ENCODE data around the gene RUFY1. TPM values are rescaled to one million over a fixed set of nuclear protein-coding genes. Genes with fewer than 3 reads are reported as not detected.

RUFY1 gene
- total and polyA plus RNA-seq, 9 of the 15 experiments (the other 6 are each of a cell fraction or from before 2014, with no cell fraction given), result 5.0 to 41.7 (median 29.6) TPM

DNA sequence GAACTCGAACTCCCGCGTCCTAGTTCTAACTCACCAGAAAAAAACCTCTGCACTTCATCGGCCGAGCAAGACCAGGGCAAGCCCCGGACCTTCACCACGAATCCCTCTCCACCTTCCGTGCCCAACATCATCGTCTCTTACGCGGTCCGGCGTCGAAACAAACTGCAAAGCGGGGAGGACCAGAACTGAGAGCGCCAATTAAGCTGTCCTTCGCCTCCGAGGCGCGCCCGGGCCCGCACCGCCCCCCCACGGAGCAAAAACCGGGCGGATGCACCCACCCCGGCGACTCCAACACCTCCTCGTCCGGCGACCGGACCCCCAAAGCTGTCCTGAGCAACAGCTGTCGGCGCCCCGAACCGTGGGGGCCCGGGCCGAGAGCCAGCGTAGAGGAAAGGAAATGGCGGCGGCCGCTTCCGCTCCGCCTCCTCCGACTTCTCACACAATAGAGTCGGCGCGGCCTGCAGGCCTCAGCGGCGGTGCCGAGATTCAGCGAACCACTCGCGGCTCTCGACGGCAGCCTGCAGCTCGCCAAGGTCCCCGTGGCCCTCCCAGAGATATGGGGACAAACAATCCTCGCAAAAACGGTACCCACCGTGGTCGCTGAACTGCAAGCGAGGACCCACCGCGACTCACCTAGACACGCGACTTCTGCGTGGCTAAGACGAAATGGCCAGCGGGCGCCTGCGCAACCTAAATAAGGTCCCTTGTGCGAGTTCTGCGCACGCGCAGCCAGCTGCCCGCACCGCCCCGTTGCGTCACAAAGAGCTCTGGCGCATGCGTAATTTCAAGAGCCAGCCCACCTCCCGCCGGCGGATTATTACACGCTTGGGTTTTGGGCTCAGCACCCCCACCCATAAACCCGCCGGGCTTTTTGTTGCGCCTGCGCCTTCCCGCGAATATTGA lies 72.9 kb downstream of the RUFY1 start, which contains the start of gene HNRNPH1 (continued):
- TF ChIP-seq, protein P1, sequence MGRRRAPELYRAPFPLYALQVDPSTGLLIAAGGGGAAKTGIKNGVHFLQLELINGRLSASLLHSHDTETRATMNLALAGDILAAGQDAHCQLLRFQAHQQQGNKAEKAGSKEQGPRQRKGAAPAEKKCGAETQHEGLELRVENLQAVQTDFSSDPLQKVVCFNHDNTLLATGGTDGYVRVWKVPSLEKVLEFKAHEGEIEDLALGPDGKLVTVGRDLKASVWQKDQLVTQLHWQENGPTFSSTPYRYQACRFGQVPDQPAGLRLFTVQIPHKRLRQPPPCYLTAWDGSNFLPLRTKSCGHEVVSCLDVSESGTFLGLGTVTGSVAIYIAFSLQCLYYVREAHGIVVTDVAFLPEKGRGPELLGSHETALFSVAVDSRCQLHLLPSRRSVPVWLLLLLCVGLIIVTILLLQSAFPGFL (CRISPR knock-in tag; IDR thresholded peaks at IDR 0.05), result 0 out of 2 replicates have a peak, but pooled peaks have one; percentile 98
- TF ChIP-seq XRCC5 (IDR thresholded peaks at IDR 0.05; ENCODE audit: low read depth, low read length), result peak; percentile 55
- TF ChIP-seq ZNF134 (CRISPR knock-in tag; conservative IDR thresholded peaks at IDR 0.05), result no peak
- no peak for TF ChIP-seq IFI16 (CRISPR knock-in tag; IDR thresholded peaks at IDR 0.05)
- no peak for TF ChIP-seq SREBF1 (IDR thresholded peaks at IDR 0.05; ENCODE audit: borderline replicate concordance, low read depth, low read length)
- TF ChIP-seq FUS (optimal IDR thresholded peaks at IDR 0.05; ENCODE audit: low read depth, low read length), result peak; percentile 95
- no peak for TF ChIP-seq ZNF253 (CRISPR knock-in tag; conservative IDR thresholded peaks at IDR 0.05)
- no peak for TF ChIP-seq PHTF2 (CRISPR knock-in tag; IDR thresholded peaks at IDR 0.05)
- TF ChIP-seq, protein P2, sequence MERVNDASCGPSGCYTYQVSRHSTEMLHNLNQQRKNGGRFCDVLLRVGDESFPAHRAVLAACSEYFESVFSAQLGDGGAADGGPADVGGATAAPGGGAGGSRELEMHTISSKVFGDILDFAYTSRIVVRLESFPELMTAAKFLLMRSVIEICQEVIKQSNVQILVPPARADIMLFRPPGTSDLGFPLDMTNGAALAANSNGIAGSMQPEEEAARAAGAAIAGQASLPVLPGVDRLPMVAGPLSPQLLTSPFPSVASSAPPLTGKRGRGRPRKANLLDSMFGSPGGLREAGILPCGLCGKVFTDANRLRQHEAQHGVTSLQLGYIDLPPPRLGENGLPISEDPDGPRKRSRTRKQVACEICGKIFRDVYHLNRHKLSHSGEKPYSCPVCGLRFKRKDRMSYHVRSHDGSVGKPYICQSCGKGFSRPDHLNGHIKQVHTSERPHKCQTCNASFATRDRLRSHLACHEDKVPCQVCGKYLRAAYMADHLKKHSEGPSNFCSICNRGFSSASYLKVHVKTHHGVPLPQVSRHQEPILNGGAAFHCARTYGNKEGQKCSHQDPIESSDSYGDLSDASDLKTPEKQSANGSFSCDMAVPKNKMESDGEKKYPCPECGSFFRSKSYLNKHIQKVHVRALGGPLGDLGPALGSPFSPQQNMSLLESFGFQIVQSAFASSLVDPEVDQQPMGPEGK (CRISPR knock-in tag; IDR thresholded peaks at IDR 0.05; ENCODE audit: borderline replicate concordance), result 0 out of 2 replicates have a peak, but pooled peaks have one; percentile 15
- no peak for TF ChIP-seq ZNF184 (CRISPR knock-in tag; IDR thresholded peaks at IDR 0.05)
- TF ChIP-seq ZSCAN32 (CRISPR knock-in tag; IDR thresholded peaks at IDR 0.05), result peak; percentile 38; the same call in 1 of the 2 replicates
- no peak for TF ChIP-seq NELFE (IDR thresholded peaks at IDR 0.05; ENCODE audit: insufficient read depth, insufficient read length)
- TF ChIP-seq ZNF75A (CRISPR knock-in tag; IDR thresholded peaks at IDR 0.05), result 0 out of 2 replicates have a peak, but pooled peaks have one; percentile 12
- TF ChIP-seq HMG20A (CRISPR knock-in tag; conservative IDR thresholded peaks at IDR 0.05), result no peak
- TF ChIP-seq MYC (IDR thresholded peaks at IDR 0.05; ENCODE audit: low read depth, low read length), result peak; percentile 87
- peak; percentile 94 for TF ChIP-seq MYC (CRISPR knock-in tag; IDR thresholded peaks at IDR 0.05; ENCODE audit: borderline replicate concordance, low read depth)
- TF ChIP-seq ZNF785 (CRISPR knock-in tag; IDR thresholded peaks at IDR 0.05), result no peak
- TF ChIP-seq, protein P3, sequence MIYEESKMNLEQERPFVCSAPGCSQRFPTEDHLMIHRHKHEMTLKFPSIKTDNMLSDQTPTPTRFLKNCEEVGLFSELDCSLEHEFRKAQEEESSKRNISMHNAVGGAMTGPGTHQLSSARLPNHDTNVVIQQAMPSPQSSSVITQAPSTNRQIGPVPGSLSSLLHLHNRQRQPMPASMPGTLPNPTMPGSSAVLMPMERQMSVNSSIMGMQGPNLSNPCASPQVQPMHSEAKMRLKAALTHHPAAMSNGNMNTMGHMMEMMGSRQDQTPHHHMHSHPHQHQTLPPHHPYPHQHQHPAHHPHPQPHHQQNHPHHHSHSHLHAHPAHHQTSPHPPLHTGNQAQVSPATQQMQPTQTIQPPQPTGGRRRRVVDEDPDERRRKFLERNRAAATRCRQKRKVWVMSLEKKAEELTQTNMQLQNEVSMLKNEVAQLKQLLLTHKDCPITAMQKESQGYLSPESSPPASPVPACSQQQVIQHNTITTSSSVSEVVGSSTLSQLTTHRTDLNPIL (CRISPR knock-in tag; IDR thresholded peaks at IDR 0.05), result no peak
- peak; percentile 89 for TF ChIP-seq MTA3 (IDR thresholded peaks at IDR 0.05; ENCODE audit: borderline replicate concordance)
- peak; percentile 12 for TF ChIP-seq ERF (CRISPR knock-in tag; IDR thresholded peaks at IDR 0.05)
- TF ChIP-seq ZNF707 (CRISPR knock-in tag; conservative IDR thresholded peaks at IDR 0.05), result no peak
- peak; percentile 19 for TF ChIP-seq SIRT6 (IDR thresholded peaks at IDR 0.05; ENCODE audit: low read depth, low read length)
- TF ChIP-seq SAFB (IDR thresholded peaks at IDR 0.05; ENCODE audit: borderline replicate concordance, low read depth, low read length), result peak; percentile 60; the same call in 1 of the 2 replicates
- TF ChIP-seq ZNF764 (CRISPR knock-in tag; IDR thresholded peaks at IDR 0.05; ENCODE audit: low read depth), result 0 out of 2 replicates have a peak, but pooled peaks have one; percentile 10
- no peak for TF ChIP-seq STAT5A (IDR thresholded peaks at IDR 0.05; ENCODE audit: borderline replicate concordance, low read length)
- TF ChIP-seq KLF10 (CRISPR knock-in tag; IDR thresholded peaks at IDR 0.05), result no peak
